Sigmoid colon (tissue), 4 donors: ENCODE data around the gene SYNDIG1L.

ENCODE experiments used
- CTCF ChIP-seq, 4 experiments: fragments of 450-650 bp in 3 of 4; fragments of 200-600 bp in 1 of 4; IDR thresholded peaks; one replicate each; pipeline ENCODE4 v1.5.1; 2016 to 2019; ENCODE audit warnings: antibody characterized with exemption in 4 of 4, mild to moderate bottlenecking in 3 of 4, moderate library complexity in 2 of 4
- EP300 ChIP-seq, 4 donors: sonication (generic); formaldehyde crosslinking; IDR thresholded peaks; one replicate each; pipeline ENCODE4 v1.6.1; 2017; ENCODE audit warnings: antibody characterized with exemption in 4 of 4
- POLR2AphosphoS5 ChIP-seq, 4 donors: sonication (generic); formaldehyde crosslinking; IDR thresholded peaks; one replicate each; pipeline ENCODE4 v1.6.1; 2017; ENCODE audit warnings: antibody characterized with exemption in 4 of 4

- TF ChIP-seq CTCF (IDR thresholded peaks at IDR 0.05) (no peak), POLR2AphosphoS5 (IDR thresholded peaks at IDR 0.05) (no peak), EP300 (IDR thresholded peaks at IDR 0.05) (no peak)
Observed at GRCh38 chr14:74405663-74406062, 20.3 kb downstream of the SYNDIG1L start.
